ENCODE results near the gene THEMIS2.

DNA sequence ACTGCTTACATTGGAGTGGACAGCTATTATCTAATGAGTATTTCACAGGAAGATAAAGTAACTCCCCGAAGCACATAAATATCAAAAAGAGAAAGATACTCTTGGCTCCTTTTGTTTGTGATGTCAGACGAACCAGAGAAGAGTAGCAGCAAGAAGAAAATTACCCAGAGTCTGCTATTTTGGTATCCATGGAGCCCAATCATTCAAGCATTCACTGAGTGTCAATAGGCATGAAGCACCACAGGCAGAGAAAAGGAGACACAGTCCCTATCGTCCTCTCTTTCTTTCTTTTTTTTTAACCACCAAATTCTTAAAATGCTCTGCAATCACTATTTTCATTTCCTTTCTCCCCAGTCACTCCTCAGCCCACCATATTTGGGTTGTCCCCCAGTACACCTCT, 22.2 kb downstream of the THEMIS2 start:
- no peak for TF ChIP-seq POLR2A (IDR thresholded peaks at IDR 0.05; ENCODE audit: low read length)
- no peak for TF ChIP-seq GATA1 (IDR thresholded peaks at IDR 0.05; ENCODE audit: low read depth, low read length)
